Liver (tissue), 2 donors: ENCODE measurements around the gene ULK4.

Experiments used
- YY1 ChIP-seq: IDR thresholded peaks from 2 replicates; pipeline ENCODE4 v1.6.1; 2016; ENCODE audit warnings: antibody characterized with exemption, mild to moderate bottlenecking
- TF ChIP-seq, protein P1 (sequence below): fragments of 150-350 bp; IDR thresholded peaks from 2 replicates; pipeline ENCODE4 v1.5.1; 2017; ENCODE audit warnings: improper control_type of control experiment, low read depth, low read length; ENCODE audit not compliant: missing input control
- donor health status: healthy.

GRCh38 chr3:41295740-41296139 lies 666.2 kb downstream of the ULK4 start:
- TF ChIP-seq, protein P1, sequence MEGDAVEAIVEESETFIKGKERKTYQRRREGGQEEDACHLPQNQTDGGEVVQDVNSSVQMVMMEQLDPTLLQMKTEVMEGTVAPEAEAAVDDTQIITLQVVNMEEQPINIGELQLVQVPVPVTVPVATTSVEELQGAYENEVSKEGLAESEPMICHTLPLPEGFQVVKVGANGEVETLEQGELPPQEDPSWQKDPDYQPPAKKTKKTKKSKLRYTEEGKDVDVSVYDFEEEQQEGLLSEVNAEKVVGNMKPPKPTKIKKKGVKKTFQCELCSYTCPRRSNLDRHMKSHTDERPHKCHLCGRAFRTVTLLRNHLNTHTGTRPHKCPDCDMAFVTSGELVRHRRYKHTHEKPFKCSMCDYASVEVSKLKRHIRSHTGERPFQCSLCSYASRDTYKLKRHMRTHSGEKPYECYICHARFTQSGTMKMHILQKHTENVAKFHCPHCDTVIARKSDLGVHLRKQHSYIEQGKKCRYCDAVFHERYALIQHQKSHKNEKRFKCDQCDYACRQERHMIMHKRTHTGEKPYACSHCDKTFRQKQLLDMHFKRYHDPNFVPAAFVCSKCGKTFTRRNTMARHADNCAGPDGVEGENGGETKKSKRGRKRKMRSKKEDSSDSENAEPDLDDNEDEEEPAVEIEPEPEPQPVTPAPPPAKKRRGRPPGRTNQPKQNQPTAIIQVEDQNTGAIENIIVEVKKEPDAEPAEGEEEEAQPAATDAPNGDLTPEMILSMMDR, result no peak
- TF ChIP-seq YY1, result no peak
